ENCODE data around the gene ITM2C. TPM values are rescaled to one million over a fixed set of nuclear protein-coding genes. Genes with fewer than 3 reads are reported as not detected.

ITM2C gene
- total RNA-seq, 4 donors from 2014 or later = 14.0 to 22.2 (median 19.9) TPM

- no peak for TF ChIP-seq CTCF (IDR thresholded peaks at IDR 0.05; ENCODE audit: low read depth)
Observed at GRCh38 chr2:230895536-230896345, 31.0 kb downstream of the ITM2C start.

GRCh38 chr2:230896346-230897115 is 31.8 kb downstream of the ITM2C start:
- TF ChIP-seq CTCF (IDR thresholded peaks at IDR 0.05; ENCODE audit: low read depth) = no peak

GRCh38 chr2:230898016-230898712 is 33.4 kb downstream of the ITM2C start:
- no peak for TF ChIP-seq CTCF (IDR thresholded peaks at IDR 0.05; ENCODE audit: low read depth)

GRCh38 chr2:230898713-230899091 is 34.0 kb downstream of the ITM2C start:
- TF ChIP-seq CTCF (IDR thresholded peaks at IDR 0.05; ENCODE audit: low read depth) = no peak

- no peak for TF ChIP-seq CTCF (IDR thresholded peaks at IDR 0.05; ENCODE audit: low read depth)
Observed at GRCh38 chr2:230899287-230899686, 34.5 kb downstream of the ITM2C start.

- no peak for TF ChIP-seq CTCF (IDR thresholded peaks at IDR 0.05; ENCODE audit: low read depth)
Observed at GRCh38 chr2:230899786-230900185, 35.0 kb downstream of the ITM2C start.

Data from subcutaneous adipose tissue (tissue), 4 donors.